Measurements from ENCODE around the gene EDDM3A. TPM values are rescaled to one million over a fixed set of nuclear protein-coding genes. Genes with fewer than 3 reads are reported as not detected.
"Not testable (repeated sequence)": the region's sequence is repeated elsewhere in the genome, so short reads cannot be mapped to it uniquely, and the experiment has no call there.

Gene EDDM3A
- total RNA-seq, 4 donors from 2014 or later = not detected

DNA sequence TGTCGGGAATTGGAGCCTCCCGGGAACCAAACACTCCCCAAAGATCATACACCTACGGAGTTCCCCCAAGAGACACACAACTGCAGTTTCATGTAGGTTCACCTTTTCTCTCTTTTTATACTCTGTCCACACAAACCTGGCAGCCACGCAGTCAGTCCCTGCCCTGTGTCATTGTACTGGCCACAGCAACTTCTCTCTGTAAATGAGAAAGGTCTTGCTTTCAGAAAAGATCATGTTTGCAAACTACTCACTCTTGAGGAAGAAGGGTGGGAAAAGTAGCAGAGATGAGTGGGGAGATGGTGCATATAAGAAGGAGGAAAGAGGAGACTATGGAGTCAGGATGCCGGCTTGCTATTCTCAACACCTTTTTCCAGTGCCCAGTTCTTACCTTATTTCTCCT lies 46.8 kb upstream of the EDDM3A start:
- no peaks in the 10 kb centered on the region for H3K9me3 ChIP-seq
- H3K27me3 ChIP-seq = no peaks in the 10 kb centered on the region
- peaks cover 0 to 50% (median 0%) of the 10 kb centered on the region in 3 donors for H3K36me3 ChIP-seq
- no peak overlapping the region for H3K27ac ChIP-seq
- DNase-seq (ENCODE audit: low spot score in 2 of 2) = no peak
- TF ChIP-seq EP300 (IDR thresholded peaks at IDR 0.05) (no peak), POLR2A (IDR thresholded peaks at IDR 0.05) (no peak)
- TF ChIP-seq, protein P1, sequence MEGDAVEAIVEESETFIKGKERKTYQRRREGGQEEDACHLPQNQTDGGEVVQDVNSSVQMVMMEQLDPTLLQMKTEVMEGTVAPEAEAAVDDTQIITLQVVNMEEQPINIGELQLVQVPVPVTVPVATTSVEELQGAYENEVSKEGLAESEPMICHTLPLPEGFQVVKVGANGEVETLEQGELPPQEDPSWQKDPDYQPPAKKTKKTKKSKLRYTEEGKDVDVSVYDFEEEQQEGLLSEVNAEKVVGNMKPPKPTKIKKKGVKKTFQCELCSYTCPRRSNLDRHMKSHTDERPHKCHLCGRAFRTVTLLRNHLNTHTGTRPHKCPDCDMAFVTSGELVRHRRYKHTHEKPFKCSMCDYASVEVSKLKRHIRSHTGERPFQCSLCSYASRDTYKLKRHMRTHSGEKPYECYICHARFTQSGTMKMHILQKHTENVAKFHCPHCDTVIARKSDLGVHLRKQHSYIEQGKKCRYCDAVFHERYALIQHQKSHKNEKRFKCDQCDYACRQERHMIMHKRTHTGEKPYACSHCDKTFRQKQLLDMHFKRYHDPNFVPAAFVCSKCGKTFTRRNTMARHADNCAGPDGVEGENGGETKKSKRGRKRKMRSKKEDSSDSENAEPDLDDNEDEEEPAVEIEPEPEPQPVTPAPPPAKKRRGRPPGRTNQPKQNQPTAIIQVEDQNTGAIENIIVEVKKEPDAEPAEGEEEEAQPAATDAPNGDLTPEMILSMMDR (IDR thresholded peaks at IDR 0.05) = no peak
- no peak overlapping the region for H3K4me3 ChIP-seq
- WGBS, 2 donors = 74 to 89% methylated on average over 5 of the region's 5 CpGs
- peaks cover 0 to 9% (median 0%) of the 10 kb centered on the region in 4 donors for H3K4me1 ChIP-seq

DNA sequence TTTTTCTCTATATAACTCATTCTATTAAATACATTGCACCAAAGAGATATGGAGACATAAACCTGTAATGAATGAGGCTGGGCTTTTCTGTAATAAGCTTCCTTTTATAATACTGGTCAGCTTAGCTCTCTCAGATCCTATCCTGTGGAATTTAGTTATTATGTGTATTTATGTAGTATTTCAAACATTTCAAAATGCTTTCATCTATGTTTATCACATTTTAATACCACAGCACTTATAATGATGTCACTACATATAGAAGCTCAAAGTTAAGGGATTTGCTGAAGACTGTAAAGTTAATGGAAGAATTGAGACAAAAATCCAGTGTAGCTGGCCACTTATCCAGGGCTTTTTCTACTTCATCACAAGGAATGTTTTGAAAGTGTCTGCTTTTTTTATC lies 45.8 kb upstream of the EDDM3A start:
- no peak overlapping the region for H3K4me3 ChIP-seq

DNA sequence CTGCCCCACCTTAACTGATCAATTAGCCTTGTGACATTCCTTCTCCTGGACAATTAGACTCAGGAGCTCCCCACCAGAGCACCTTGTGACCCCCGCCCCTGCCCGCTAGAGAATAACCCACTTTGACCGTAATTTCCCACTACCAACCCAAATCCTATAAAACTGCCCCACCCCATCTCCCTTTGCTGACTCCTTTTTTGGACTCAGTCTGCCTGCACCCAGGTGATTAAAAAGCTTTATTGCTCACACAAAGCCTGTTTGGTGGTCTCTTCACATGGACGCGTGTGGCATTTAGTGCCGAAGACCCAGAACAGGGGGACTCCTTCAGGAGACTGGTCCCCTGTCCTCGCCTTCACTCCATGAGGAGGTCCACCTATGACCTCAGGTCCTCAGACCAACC lies 44.7 kb upstream of the EDDM3A start:
- H3K36me3 ChIP-seq = peaks cover 0 to 32% (median 0%) of the 10 kb centered on the region in 3 donors
- not testable (repeated sequence) for H3K27me3 ChIP-seq; H3K27ac ChIP-seq; H3K4me1 ChIP-seq; DNase-seq (ENCODE audit: low spot score in 2 of 2); H3K9me3 ChIP-seq; H3K4me3 ChIP-seq
- 97 to 98% methylated on average over 7 of the region's 7 CpGs for WGBS, 2 donors

More for the DNA sequence above, 45.8 kb upstream of the EDDM3A start:
- no peak for TF ChIP-seq EP300 (IDR thresholded peaks at IDR 0.05)
- no peak for TF ChIP-seq POLR2A (IDR thresholded peaks at IDR 0.05)
- TF ChIP-seq, protein P1 (IDR thresholded peaks at IDR 0.05) = no peak
- peaks cover 0 to 41% (median 0%) of the 10 kb centered on the region in 3 donors for H3K36me3 ChIP-seq
- H3K4me1 ChIP-seq = peaks cover 0 to 9% (median 0%) of the 10 kb centered on the region in 4 donors
- H3K9me3 ChIP-seq = no peaks in the 10 kb centered on the region
- H3K27me3 ChIP-seq = no peaks in the 10 kb centered on the region
- DNase-seq (ENCODE audit: low spot score in 2 of 2) = no peak
- no peak overlapping the region for H3K27ac ChIP-seq

DNA sequence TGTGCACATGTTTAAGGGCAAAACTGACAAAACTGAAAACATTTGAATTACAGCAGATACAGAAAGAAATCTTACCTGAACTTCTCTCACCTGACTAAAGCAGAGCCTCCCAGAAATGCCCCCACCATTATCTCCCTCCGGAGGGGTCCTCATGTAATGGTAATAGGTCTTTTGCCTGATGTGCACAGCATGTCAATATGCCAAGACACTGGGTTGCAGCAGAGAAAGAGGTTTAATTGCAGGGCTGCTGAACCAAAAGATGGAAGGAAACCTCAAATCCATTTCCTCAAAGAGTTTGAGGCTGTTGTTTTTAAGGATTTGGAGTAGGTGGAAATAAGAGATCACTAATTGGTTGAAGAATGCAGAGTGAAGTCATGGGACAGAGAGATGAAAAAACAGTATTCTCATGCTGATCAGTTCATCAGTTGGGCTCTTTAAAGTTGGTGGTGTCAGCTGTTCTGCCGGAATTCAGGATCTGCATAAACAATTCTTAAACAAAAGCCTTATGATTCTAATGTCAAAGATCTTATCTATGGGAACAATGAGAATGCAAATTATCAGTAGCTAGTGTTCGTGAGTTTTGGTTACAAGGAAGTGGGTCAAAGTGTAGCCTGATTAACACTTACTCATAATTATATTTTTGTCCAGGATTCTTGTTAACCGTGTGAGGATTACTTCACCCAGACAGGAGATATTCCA lies 38.9 kb upstream of the EDDM3A start:
- Histone ChIP-seq H3K4me1 (no peaks in the 10 kb centered on the region), H3K36me3 (no peaks in the 10 kb centered on the region), H3K4me3 (no peak overlapping the region), H3K27ac (no peak overlapping the region), H3K27me3 (no peaks in the 10 kb centered on the region), H3K9me3 (no peaks in the 10 kb centered on the region)
- TF ChIP-seq EP300 (IDR thresholded peaks at IDR 0.05) (no peak), POLR2A (IDR thresholded peaks at IDR 0.05) (no peak)
- TF ChIP-seq, protein P1 (IDR thresholded peaks at IDR 0.05) = no peak
- 33 to 35% methylated on average over 4 of the region's 4 CpGs for WGBS, 2 donors
- DNase-seq (ENCODE audit: low spot score in 2 of 2) = no peak

DNA sequence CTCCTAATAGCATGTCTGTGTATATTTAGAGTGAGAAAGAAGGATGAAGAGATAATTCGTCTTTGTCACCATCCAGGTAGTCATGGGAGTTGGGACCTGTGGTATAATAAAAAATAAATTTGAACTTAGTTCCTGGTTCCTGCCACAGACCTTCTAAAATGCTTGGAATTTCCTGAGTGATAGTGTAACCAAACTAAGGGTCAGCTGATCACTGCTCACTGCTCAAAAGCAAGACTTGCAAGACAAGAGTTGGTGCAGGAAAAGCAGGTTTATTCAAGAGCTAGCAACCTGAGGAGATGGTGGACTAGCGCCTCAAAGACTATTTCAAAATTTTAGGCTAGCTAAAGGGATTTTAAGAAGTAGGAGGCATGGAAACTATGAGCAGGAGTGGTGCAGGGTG lies 38.1 kb upstream of the EDDM3A start:
- TF ChIP-seq EP300 (IDR thresholded peaks at IDR 0.05) (no peak), POLR2A (IDR thresholded peaks at IDR 0.05) (no peak)
- TF ChIP-seq, protein P1 (IDR thresholded peaks at IDR 0.05) = no peak
- Histone ChIP-seq H3K4me1 (no peaks in the 10 kb centered on the region), H3K4me3 (no peak overlapping the region), H3K9me3 (no peaks in the 10 kb centered on the region), H3K36me3 (no peaks in the 10 kb centered on the region), H3K27ac (no peak overlapping the region), H3K27me3 (no peaks in the 10 kb centered on the region)
- 85 to 91% methylated on average over 2 of the region's 2 CpGs for WGBS, 2 donors
- no peak for DNase-seq (ENCODE audit: low spot score in 2 of 2)

Measured in tibial nerve (tissue), 4 donors.